Loucy (cell line): Measurements from ENCODE around the gene MRO.

Experiments used
- EZH2phosphoT487 ChIP-seq: fragments of 200-600 bp; IDR thresholded peaks from 2 replicates; pipeline ENCODE4 v1.6.1; 2018; ENCODE audit warnings: antibody characterized with exemption, mild to moderate bottlenecking, moderate library complexity, borderline replicate concordance
- TF ChIP-seq, protein P1 (sequence below): fragments of 200-600 bp; sonication (generic); conservative IDR thresholded peaks from 2 replicates; pipeline ENCODE4 v1.5.1; 2014; ENCODE audit warnings: mild to moderate bottlenecking, antibody characterized with exemption, low read length

- TF ChIP-seq, protein P1, sequence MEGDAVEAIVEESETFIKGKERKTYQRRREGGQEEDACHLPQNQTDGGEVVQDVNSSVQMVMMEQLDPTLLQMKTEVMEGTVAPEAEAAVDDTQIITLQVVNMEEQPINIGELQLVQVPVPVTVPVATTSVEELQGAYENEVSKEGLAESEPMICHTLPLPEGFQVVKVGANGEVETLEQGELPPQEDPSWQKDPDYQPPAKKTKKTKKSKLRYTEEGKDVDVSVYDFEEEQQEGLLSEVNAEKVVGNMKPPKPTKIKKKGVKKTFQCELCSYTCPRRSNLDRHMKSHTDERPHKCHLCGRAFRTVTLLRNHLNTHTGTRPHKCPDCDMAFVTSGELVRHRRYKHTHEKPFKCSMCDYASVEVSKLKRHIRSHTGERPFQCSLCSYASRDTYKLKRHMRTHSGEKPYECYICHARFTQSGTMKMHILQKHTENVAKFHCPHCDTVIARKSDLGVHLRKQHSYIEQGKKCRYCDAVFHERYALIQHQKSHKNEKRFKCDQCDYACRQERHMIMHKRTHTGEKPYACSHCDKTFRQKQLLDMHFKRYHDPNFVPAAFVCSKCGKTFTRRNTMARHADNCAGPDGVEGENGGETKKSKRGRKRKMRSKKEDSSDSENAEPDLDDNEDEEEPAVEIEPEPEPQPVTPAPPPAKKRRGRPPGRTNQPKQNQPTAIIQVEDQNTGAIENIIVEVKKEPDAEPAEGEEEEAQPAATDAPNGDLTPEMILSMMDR: no peak
- TF ChIP-seq EZH2phosphoT487: no peak
These were observed 5.4 kb downstream of the MRO start for GRCh38 chr18:50814395-50814794.
